ENCODE measurements around the gene FBXO34.
"Not testable (repeated sequence)": the region's sequence is repeated elsewhere in the genome, so short reads cannot be mapped to it uniquely, and the experiment has no call there.

Gene FBXO34

DNA sequence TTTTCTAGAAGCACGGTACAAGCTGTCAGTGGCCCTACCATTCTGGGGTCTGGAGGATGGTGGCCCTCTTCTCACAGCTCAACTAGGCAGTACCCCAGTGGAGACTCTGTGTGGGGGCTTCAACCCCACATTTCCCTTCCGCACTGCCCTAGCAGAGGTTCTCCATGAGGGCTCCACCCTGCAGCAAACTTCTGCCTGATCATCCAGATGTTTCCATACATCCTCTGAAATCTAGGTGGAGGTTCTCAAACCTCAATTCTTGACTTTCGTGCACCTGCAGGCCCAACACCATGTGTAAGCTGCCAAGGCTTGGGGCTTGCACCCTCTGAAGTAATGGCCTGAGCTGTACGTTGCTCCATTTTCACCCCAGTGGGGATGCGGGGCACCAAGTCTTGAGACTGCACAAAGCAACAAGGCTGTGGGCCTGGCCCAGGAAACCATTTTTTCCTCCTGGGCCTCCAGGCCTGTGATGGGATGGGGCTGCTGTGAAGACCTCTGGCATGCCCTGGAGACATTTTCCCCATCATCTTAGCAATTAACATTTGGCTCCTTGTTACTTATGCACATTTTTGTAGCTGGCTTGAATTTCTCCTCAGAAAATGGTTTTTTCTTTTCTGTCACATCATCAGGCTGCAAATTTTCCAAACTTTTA, 41.3 kb downstream of the FBXO34 start:
- not testable (repeated sequence) for DNase-seq (ENCODE audit: low read depth in 2 of 2)

DNA sequence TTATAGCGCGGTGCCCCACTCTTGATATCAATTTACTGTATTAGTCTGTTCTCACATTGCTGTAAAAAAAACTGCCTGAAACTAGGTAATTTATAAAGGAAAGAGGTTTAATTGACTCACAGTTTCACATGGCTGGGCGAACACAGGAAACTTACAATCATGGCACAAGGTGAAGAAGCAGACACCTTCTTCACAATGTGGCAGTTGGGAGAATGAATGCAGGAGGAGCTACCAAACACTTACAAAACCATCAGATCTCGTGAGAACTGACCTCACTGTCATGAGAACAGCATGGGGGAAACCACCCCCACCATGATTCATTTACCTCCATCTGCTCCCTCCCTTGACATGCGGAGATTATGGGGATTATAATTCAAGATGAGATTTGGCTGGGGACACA, 42.3 kb downstream of the FBXO34 start:
- DNase-seq (ENCODE audit: low read depth in 2 of 2): no peak

DNA sequence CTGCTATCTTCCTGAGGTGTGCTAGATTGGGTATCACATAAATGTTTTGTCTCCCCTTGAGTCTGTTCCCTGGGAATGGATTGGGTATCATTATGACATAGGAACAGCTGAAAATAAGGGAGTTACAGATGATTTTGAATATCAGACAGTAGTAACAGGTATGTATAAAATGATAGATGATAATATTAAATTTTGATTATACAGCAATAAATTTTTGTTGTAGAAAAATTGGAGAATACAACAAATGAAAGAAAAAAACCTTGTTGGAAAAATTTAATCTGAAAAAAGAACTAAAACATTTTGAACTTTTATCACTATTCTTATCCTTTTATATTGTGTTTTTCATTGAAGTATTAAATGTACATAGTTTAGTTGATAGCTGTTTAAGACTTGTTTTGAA, 43.2 kb downstream of the FBXO34 start:
- DNase-seq (ENCODE audit: low read depth in 2 of 2): no peak

DNA sequence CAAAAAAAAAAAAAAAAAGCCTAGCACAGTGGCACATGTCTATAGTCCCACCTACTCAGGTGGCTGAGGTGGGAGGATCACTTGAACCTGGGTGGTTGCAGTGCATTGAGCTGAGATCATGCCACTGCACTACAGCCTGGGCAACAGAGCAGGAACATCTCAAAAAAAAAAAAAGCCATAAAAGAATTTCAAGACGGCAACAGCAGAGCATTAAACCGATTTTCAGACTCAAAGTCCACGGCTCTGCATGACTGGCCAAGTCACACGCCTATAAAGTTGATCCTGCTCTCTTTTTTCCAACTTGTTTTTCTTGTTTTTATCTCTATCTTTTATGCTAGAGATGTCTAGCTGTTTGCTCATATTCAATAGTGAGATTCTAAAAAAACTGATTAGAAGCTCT, 45.3 kb downstream of the FBXO34 start:
- no peak for DNase-seq (ENCODE audit: low read depth in 2 of 2)

DNA sequence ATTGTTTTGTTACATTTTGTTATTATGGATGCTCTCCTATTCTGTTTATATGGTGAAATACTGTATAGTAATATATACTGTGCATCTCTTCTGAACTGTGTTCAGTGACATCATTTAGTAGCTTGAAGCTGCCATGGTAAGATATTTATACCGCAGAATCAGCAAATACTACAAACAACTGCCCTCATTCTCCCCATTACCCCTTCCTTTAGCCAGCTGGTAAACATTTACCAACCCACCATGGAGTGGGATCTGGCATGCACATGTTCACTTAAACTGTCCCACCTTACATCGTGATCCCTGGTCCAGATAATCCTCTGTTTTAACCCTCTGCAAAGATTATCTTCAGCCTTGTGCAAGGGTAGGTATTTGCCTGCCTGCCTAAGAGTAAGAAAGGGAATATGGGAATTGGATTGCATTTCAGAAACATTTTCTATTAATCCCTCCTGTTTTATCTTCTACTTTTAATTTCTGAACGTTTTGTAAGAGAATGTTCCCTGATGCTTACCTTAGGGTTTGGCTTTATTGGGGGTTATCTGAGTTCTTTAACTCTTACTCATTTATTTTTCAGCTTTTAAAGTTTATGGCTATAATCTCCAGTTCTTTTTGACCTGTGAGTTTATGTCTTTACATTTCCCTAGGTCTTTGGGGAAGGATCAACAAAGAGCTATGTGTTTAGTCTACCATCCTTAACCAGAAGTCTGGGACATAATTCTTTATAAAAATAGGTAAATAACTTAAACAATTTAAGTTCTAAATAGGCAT, 46.5 kb downstream of the FBXO34 start:
- no peak for DNase-seq (ENCODE audit: low read depth in 2 of 2)

DNA sequence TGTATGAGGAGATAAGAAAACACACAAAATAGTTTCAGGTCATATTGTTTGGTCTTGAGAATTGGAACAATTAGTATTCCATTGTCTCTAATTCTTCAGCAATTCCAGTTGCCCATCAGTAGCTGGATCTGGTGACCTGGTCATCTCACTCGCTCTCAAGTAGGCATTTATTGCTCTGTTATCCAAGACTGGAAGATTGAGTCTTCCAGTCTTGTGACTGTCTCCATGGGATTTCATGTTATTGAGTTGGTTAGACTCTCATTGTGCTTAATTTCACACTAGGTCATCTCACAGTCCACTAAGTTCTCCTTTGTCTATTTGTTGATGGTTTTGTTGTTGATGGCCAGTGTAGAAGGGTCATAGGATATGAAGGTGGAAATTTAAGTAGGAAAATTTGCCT, 47.5 kb downstream of the FBXO34 start:
- DNase-seq (ENCODE audit: low read depth in 2 of 2): no peak

DNA sequence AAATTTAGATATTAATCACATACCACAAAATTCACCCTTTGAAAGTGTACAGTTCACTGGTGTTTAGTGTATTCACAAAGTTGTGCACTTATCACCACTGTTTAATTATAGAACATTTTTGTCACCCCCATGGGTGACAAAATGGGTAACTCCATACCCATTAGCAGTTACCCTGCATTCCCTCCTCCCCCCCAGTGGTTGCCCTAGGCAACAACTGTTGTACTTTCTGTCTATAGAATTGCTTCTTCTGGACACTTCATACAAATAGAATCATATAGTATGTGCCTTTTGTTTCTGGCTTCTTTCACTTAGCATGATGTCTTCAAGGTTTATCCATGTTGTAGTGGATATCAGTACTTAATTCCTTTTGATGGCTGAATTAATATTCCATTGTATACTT, 52.7 kb downstream of the FBXO34 start:
- no peak for DNase-seq (ENCODE audit: low read depth in 2 of 2)

DNA sequence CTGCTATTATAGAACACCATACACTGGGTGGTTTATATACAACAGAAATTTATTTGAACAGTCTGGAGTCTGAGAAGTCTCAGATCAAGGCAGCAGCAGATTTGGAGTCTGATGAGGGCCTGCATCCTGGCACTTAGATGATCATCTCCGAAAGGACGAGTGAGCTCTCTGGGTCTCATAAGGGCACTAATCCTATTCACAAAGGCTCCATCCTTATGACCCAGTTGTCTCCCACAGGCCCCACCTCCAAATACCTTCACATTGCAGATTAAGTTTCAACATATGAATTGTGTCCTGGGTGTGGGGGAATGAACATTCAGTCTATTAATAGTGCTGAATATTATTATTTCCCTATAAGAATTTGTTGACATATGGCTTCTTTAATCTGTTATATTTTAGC, 53.6 kb downstream of the FBXO34 start:
- DNase-seq (ENCODE audit: low read depth in 2 of 2): no peak

DNA sequence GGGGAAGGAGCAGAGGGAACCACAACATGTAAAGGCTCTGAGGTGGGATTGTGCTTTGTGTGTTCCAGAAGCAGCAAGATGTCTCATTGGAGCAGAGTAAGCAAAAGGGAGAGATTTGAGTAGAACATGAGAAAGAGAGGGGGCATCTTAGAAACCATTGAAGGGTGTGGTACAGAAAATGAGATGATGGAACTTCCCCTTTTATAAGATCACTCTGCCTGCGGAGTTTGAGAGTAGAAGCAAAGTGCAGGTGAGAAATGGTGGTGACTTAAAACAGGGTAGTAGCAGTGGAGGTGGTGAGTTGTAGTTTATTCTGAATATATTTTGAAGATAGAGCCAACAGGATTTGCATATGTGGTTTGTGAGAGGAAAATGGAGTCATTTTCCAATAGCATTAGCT, 56.0 kb downstream of the FBXO34 start:
- DNase-seq (ENCODE audit: low read depth in 2 of 2): no peak

DNA sequence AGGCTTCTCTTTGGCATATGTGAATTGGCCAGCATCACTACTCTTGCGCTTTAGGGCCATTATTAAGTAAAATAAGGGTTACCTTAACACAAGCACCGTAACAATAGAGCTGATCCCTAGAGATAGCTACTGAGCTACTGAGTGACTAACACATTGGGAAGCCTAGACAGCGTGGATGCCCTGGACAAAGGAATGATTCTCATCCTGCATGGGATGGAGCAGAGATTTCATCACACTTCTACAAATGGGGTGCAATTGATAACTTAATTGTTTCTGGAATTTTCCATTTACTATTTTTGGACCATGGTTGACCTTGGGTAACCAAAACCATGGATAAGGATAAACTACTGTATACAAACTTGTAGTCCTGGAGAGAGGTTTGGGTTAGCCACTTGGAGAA, 57.1 kb downstream of the FBXO34 start:
- DNase-seq (ENCODE audit: low read depth in 2 of 2): no peak

DNA sequence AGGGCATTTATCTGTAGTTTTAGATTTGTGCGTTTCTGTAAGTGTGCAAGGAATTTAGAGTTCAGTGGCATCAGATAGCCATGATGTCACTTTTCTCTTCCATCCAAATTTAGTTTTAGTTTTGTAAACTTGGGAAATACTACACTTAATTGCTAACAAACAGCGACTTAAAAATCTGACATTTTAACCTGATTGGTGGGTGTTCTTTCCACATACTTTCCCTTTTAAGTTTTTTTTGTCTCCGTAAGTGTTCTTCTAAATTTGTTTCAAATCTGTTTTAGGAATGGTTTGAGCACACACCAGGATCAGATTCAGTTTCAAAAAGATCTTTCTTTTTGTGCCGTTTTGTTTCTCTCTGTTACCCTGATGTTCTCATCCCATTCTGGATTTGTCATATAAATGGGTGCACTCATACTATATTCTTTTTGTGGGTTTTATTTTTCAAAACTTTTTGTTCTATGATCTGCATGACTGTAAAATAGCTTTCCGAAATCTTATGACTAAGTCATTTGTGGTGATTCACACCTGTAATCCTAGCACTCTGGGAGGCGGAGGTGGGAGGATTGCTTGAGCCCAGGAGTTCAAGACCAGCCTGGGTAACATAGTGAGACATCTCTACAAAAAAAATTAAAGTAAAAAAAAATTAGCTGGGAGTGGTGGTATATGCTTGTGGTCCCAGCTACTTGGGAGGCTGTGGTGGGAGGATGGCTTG, 58.9 kb downstream of the FBXO34 start:
- no peak for DNase-seq (ENCODE audit: low read depth in 2 of 2)

DNA sequence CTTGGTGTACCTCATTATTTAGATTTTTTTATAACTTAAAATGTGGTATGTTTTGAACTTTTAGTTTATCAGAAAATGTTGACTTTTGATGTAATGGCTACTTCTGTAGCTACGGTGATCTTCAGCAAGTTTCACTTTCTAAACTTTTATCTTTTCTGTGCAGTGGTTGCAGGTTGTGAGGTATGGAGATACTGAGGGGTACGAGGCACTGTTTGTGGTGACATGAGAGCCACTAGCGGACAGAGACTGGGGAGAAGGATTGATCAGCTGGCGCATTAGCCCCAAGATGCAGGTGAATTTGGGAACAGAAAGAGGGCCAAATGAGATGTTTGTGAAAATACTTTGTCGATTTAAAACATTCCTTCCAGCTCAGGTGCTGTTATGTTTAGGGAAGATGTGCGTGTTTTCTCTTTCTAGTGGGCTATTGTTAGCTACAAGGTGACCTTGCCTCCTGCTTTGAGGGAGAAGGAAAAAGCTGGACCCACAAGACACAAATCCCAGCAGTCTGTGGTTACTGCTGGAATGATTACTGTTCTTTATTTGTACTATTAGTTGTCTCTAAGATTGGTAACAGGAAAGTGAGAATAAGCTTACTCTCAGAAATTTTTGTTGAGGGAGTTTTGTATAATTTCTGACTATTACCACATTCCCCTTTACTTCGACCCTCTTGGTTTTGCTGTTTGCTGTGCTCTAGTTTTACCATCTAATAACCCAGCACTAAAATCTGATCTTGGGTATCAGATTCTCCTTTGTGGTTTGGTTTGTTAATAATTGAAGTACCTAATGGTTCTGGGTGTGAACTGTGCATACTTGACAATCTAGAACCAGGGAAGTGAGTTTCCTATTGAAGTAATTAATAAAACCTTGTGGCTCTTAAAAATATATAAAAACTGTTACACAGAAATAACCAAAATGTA, 61.7 kb downstream of the FBXO34 start:
- no peak for DNase-seq (ENCODE audit: low read depth in 2 of 2)

DNA sequence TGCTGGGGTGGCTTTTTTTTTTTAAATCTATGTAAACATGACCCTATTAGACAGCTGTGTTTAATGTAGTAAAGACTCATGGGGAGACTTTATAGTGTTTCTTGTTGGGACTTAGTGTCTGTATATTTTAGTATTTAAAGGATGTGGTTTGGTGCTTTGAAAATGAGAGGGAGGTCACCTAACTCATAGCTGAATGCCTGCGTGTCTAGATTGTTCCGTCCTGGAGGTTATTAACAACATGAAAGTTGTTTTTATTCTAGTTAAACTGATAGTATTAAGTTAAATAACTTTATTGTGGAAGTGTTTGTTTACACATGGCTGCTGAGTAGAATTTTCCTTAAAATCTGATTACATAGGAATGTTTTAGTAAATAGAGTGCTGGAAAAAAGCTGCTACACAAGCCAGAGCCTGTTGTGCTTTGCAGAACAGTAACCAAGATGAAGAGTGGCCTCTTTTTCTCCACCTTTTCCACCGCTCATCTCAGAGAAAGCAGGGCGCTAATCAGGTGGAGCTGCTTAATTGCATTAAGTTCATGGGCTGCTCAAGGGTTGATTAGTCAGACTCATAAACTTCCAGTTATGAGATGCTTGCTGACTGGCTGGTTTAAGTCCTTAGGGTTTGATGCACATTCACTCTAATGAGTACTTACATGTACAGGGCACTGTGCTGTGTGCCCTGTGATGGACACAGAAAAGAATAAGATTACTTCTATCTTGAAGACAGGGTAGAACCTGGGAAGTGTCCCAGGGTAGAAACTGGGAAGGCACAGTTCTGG, 62.7 kb downstream of the FBXO34 start:
- no peak for DNase-seq (ENCODE audit: low read depth in 2 of 2)

DNA sequence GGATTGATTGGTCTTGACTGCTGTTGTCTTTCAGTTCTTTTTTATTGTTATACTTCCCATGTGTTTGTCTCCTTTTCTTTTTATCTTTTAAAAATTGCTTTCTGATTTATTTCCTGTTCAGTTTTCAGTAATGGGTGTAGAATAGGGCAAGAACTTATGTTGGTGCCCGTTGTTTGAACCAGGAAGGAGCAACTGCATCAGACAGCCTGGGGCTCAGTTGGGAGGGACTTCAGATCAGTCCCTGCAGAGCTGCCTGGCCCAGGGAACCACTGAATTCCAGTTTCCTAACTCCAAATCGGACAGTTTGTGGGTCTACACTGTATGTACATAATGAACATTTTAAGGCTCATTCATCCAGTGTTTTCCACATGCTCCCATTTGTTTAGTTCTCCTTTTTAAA, 64.9 kb downstream of the FBXO34 start:
- no peak for DNase-seq (ENCODE audit: low read depth in 2 of 2)

DNA sequence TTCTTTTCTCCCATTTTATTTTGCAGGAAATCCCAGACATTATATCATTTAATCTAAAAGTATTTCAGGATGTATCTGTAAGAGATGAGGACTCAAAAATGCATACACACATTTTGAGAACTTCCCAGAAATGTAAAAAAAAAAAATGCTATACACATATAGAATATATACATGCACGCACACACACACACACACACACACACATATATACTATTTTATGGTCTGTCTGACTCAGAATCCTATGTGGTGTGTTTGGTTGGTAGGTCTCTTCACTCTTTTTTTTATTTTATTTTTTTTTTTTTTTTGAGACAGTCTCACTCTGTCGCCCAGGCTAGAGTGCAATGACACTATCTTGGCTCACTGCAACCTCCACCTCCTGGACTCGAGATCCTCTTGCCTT, 65.5 kb downstream of the FBXO34 start:
- no peak for DNase-seq (ENCODE audit: low read depth in 2 of 2)

DNA sequence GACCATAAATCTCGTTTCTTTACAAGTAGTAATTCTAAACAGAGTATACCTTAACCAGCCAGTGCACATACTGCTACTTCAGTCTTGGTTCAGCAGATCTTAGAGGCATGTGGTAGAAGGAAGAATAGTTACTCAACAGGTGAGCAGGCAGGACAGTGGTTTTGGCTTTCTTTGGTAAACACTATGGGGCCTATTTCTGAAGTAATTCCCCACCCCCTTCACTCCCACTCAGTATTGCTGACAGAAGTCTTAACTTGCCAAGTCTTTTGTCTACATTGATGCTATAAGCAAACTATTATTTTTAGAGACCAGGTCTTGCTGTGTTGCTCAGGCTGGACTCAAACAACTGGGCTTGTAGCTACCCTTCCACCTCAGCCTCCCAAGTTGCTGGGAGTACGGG, 68.5 kb downstream of the FBXO34 start:
- DNase-seq (ENCODE audit: low read depth in 2 of 2): no peak

DNA sequence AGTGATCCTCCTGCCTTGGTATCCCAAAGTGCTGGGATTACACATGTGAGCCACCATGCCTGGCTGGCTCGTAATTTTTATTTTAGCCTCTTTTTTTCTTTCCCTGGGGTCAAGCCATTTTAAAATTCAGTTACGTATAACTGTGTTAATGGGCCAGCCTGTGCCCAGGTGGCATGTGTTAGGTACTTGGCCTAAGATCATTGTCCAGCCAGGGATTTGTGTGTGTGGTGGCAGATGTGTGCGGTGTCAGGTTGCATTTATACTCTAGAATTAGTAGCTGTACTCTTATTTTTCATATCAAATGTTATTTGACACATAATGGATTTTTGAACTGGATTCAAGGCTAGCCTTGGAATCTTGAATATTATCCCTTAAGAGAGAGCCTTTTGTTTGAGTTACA, 69.3 kb downstream of the FBXO34 start:
- no peak for DNase-seq (ENCODE audit: low read depth in 2 of 2)

DNA sequence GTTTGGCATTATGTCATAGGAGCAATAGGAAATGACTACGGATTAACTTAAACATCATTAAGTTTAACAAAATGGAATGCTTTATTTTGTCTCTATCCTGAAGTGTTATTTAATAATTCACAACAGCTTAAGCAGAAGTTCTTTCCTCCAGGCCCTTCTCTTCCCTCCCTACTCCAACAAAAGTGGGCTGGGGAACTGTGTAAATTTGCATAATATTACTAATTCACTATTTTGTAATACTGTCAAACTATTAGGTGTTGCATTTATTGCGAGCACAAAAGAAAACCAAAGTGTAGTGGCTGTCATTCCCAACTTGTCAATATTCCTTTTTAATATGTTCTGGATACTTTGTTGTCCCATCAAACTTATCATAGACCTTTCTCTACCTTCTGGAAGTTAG, 70.6 kb downstream of the FBXO34 start:
- DNase-seq (ENCODE audit: low read depth in 2 of 2): no peak

DNA sequence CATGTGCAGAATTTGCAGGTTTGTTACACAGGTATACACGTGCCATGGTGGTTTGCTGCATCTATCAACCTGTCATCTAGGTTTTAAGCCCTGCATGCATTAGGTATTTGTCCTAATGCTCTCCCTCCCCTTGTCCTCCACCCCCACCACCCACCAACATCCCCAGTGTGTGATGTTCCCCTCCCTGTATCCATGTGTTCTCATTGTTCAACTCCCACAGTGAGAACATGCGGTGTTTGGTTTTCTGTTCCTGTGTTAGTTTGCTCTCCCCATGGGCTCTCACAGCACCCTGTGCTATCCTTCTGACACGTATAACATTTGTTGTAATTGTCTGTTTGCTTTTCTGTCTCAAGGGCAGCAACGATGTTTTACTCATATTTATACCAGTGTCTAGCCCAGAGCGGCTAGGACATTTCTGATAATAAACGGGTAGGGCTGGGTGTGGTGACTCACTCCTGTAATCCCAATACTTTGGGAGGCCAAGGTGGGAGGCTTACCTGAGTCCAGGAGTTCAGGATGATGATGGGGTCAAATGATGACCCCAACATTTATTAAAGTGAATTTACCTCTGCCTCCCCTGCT, 73.5 kb downstream of the FBXO34 start:
- not testable (repeated sequence) for DNase-seq (ENCODE audit: low read depth in 2 of 2)

DNA sequence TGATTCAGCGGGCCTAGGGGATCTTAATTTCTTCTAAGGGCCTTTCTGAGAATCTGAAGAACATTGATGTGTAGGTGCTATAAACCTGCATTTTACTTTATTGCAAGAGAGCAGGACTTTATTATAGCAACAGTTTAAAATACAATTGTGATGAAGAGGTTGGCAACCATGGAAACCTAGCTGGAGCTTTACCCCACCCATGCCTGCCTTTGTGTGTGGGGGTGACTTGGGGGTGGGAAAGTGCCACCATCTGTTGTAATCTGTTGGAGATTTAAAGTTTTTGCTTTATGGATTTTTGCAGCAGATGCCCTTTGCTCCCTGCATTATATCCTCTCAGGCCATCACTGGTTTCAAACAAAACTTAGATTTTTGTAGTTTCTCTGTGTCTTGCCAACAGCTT, 75.8 kb downstream of the FBXO34 start:
- no peak for DNase-seq (ENCODE audit: low read depth in 2 of 2)

DNA sequence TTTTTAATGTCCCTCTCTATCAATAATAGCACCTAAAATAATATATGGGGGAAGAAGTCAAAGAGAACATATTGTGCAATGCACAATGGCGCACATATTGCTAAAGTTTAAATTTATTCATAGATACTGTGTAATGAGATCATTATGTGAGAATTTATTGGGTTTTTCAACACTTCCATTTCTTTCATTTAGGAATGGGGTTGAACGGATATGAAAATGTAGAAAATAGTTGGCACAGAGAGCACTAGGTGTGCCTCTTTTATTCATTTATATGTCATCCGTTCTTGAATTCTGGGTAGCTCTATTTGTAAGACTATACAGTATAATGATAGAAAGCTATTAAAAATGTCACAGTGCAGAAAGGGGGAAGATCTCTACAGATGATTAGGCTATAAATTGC, 76.5 kb downstream of the FBXO34 start:
- DNase-seq (ENCODE audit: low read depth in 2 of 2): no peak

Data from stimulated activated CD8-positive, alpha-beta memory T cell treated with anti-CD3 and anti-CD28 coated beads, Interleukin-2, amount 100 ng/mL, for 1 hour (primary cell).